ENCODE data around the gene SULT1C2.
"Not testable (repeated sequence)": the region's sequence is repeated elsewhere in the genome, so short reads cannot be mapped to it uniquely, and the experiment has no call there.

SULT1C2 gene

GRCh38 chr2:108354136-108354535 lies 65.4 kb downstream of the SULT1C2 start:
- DNase-seq (ENCODE audit: low spot score) = no peak

DNA sequence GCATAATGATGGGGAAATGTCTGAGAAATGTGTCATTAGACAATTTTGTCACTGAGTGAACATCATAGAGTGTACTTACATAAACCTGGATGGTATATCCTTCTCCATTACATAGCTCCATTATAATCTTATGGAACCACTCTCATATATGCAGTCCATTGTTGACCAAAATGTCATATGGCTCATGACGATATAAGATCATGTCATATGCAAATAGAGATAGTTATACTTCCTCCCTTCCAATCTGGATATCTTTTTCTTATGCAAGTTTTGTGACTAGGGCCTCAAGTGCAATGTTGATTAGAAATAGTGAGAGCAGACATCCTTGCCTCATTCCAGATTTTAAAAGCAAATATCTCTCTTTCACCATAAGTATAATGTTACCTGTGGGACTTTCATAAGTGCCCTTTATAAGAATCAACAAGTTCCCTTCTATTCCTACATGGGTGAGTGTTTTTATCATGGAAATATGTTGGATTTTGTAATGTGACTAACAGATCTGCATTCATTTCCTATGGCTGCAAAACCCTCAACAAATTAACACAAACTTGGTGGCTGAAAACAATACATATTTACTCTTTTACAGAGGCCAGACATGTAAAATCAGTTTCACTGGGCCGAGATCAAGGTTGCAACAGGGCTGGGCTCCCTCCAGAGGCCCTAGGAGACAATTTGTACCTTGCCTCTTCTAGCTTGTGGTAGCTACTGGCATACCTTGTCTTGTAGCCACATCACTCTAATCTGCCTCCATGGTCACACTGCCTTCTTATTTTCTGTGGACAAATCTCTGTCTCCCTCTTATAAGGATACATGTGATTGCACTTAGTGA lies 67.4 kb downstream of the SULT1C2 start:
- DNase-seq (ENCODE audit: low spot score) = no peak

- not testable (repeated sequence) for DNase-seq (ENCODE audit: low spot score)
Measured at GRCh38 chr2:108359336-108359735, 70.6 kb downstream of the SULT1C2 start.
